Bronchial epithelial cell (primary cell): Measurements from ENCODE around the gene C1QTNF6. TPM values are rescaled to one million over a fixed set of nuclear protein-coding genes. Genes with fewer than 3 reads are reported as not detected.

Experiments
- DNase-seq: peaks from one replicate; pipeline ENCODE4 v3.0.0-alpha.2; 2010; ENCODE audit warnings: low read depth
- FAIRE-seq: peaks from 2 replicates; lab custom pipeline; 2011; peaks lifted over from hg19 to GRCh38; lab: Jason Lieb, UNC
- H3K27me3 ChIP-seq: 2 replicates; pipeline ENCODE4 v1.5.1; 2011; ENCODE audit warnings: low read length; ENCODE audit not compliant: control insufficient read depth, insufficient read depth
- H3K36me3 ChIP-seq: 2 replicates; pipeline ENCODE4 v1.5.1; 2011; ENCODE audit warnings: low read length; ENCODE audit not compliant: control insufficient read depth, insufficient read depth
- H3K4me3 ChIP-seq: 2 replicates; pipeline ENCODE4 v1.5.1; 2011; ENCODE audit warnings: mild to moderate bottlenecking, low read depth, low read length, control low read depth
- CTCF ChIP-seq: IDR thresholded peaks from 2 replicates; pipeline ENCODE4 v1.5.1; 2011; ENCODE audit warnings: mild to moderate bottlenecking, moderate library complexity, low read length, control low read depth, inconsistent platforms; ENCODE audit not compliant: insufficient read depth, severe bottlenecking
- total RNA-seq: library from RNA; depleted of rRNA; stranded (reverse); fragments of >200 nt; gene quantifications from 2 replicates; pipeline ENCODE4 v1.2.1, GENCODE V29; 2014

Gene C1QTNF6
- total RNA-seq, 1 donor from 2014 or later = 2.9 TPM

GRCh38 chr22:37209140-37209845, 21.2 kb upstream of the C1QTNF6 start:
- TF ChIP-seq CTCF = no peak
- FAIRE-seq = peak; percentile 36

GRCh38 chr22:37208401-37209139, 20.5 kb upstream of the C1QTNF6 start:
- H3K27me3 ChIP-seq = no peaks in the 10 kb centered on the region
- no peak overlapping the region for H3K4me3 ChIP-seq
- FAIRE-seq = no peak
- H3K36me3 ChIP-seq = no peaks in the 10 kb centered on the region
- no peak for DNase-seq
- TF ChIP-seq CTCF = no peak

More at GRCh38 chr22:37209140-37209845, 21.2 kb upstream of the C1QTNF6 start:
- no peaks in the 10 kb centered on the region for H3K36me3 ChIP-seq
- no peak overlapping the region for H3K4me3 ChIP-seq
- DNase-seq = no peak
- H3K27me3 ChIP-seq = no peaks in the 10 kb centered on the region

GRCh38 chr22:37207981-37208380, 19.9 kb upstream of the C1QTNF6 start:
- FAIRE-seq = peak; percentile 36
- Histone ChIP-seq H3K27me3 (no peaks in the 10 kb centered on the region), H3K36me3 (no peaks in the 10 kb centered on the region), H3K4me3 (no peak overlapping the region)
- no peak for TF ChIP-seq CTCF
- no peak for DNase-seq

- Histone ChIP-seq H3K27me3 (no peaks in the 10 kb centered on the region), H3K36me3 (no peaks in the 10 kb centered on the region), H3K4me3 (no peak overlapping the region)
- DNase-seq (no peak), FAIRE-seq (no peak)
- TF ChIP-seq CTCF = no peak
Observed at GRCh38 chr22:37206841-37207821, 19.1 kb upstream of the C1QTNF6 start.

- H3K4me3 ChIP-seq = no peak overlapping the region
- DNase-seq (no peak), FAIRE-seq (no peak)
- H3K27me3 ChIP-seq = no peaks in the 10 kb centered on the region
- TF ChIP-seq CTCF = no peak
- no peaks in the 10 kb centered on the region for H3K36me3 ChIP-seq
Observed at GRCh38 chr22:37206118-37206840, 18.2 kb upstream of the C1QTNF6 start.
